Measurements from ENCODE around the gene HHIPL1. TPM values are rescaled to one million over a fixed set of nuclear protein-coding genes. Genes with fewer than 3 reads are reported as not detected.
A peak's percentile ranks its signal among the peaks of the same experiment; 100 is the strongest.

Gene HHIPL1
- total and polyA plus RNA-seq, 2 donors (not counting 3 experiments of a cell fraction or from before 2014, with no cell fraction given): 1.3 to 2.1 TPM

- ChIA-PET POLR2A (interaction anchor here (0.6 kb wide), 1 partner anchor 287 kb away, joined by 4 read pairs; no protein-coding TSS in a partner anchor), CTCF (interaction anchor here (0.6 to 4.5 kb wide), 14 partner anchors 39 to 263 kb away, joined by 3 to 27 read pairs (median 4); no protein-coding TSS in a partner anchor)
- no peak overlapping the region for H3K9ac ChIP-seq (replicated peaks; ENCODE audit: extremely low read depth, insufficient read depth, low read length)
- DNase-seq (ENCODE audit: low read depth, low spot score) (no peak), FAIRE-seq (no peak)
- H3K4me3 ChIP-seq (replicated peaks in 1 of 3; ENCODE audit: insufficient read depth in 1 of 3, low read depth in 1 of 3, low read length in 3 of 3): peak overlapping the region; percentile 15 to 51 (median 15)
- intact Hi-C loops (cut with micrococcal nuclease): loop anchor here (1.0 to 5.0 kb wide), 5 partner anchors 48 to 286 kb away; partner anchors contain the start of genes CCNK and EML1
- dilution Hi-C loops (cut with MboI; ENCODE audit: extremely low pct_ligation_motif_present, low sequenced_read_pairs): no loop called here
- peak overlapping the region; percentile 63 for H2AFZ ChIP-seq (ENCODE audit: low read depth, low read length)
- H4K20me1 ChIP-seq (replicated peaks; ENCODE audit: control insufficient read depth, extremely low read depth, insufficient read depth, low read length): no peaks in the 10 kb centered on the region
- no peaks in the 10 kb centered on the region for H3K36me3 ChIP-seq (ENCODE audit: control insufficient read depth in 2 of 2, extremely low read depth in 1 of 2, insufficient read depth in 2 of 2, low read length in 2 of 2)
- H3K4me1 ChIP-seq (ENCODE audit: control insufficient read depth, extremely low read depth, insufficient read depth, low read length): peaks cover 8% of the 10 kb centered on the region
- no peak overlapping the region for H3K27ac ChIP-seq (ENCODE audit: insufficient read depth, low read depth, low read length)
- H3K9me1 ChIP-seq (replicated peaks; ENCODE audit: control insufficient read depth, extremely low read depth, insufficient read depth, low read length): no peaks in the 10 kb centered on the region
- H3K27me3 ChIP-seq (ENCODE audit: control insufficient read depth in 2 of 2, insufficient read depth in 2 of 2, low read length in 2 of 2): peaks cover 5 to 11% of the 10 kb centered on the region in 2 experiments
- no peaks in the 10 kb centered on the region for H3K79me2 ChIP-seq (ENCODE audit: control insufficient read depth, insufficient read depth, low read length)
- H3K4me2 ChIP-seq (ENCODE audit: insufficient read depth, low read length): peak overlapping the region; percentile 15
- no TSS peak for BruUV-seq (replicated peaks)
- TF ChIP-seq EZH2 (IDR thresholded peaks at IDR 0.05; ENCODE audit: borderline replicate concordance, low read depth, low read length, severe bottlenecking): no peak
- no peak for TF ChIP-seq POLR2A (IDR thresholded peaks at IDR 0.05; ENCODE audit: low read depth, low read length)
- TF ChIP-seq FOS (IDR thresholded peaks at IDR 0.05; ENCODE audit: borderline replicate concordance, insufficient read depth, low read length): no peak
- TF ChIP-seq, protein P1, sequence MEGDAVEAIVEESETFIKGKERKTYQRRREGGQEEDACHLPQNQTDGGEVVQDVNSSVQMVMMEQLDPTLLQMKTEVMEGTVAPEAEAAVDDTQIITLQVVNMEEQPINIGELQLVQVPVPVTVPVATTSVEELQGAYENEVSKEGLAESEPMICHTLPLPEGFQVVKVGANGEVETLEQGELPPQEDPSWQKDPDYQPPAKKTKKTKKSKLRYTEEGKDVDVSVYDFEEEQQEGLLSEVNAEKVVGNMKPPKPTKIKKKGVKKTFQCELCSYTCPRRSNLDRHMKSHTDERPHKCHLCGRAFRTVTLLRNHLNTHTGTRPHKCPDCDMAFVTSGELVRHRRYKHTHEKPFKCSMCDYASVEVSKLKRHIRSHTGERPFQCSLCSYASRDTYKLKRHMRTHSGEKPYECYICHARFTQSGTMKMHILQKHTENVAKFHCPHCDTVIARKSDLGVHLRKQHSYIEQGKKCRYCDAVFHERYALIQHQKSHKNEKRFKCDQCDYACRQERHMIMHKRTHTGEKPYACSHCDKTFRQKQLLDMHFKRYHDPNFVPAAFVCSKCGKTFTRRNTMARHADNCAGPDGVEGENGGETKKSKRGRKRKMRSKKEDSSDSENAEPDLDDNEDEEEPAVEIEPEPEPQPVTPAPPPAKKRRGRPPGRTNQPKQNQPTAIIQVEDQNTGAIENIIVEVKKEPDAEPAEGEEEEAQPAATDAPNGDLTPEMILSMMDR (IDR thresholded peaks at IDR 0.05; ENCODE audit: extremely low read depth in 1 of 2, insufficient read depth in 1 of 2, low read depth in 1 of 2, low read length in 2 of 2): no peak
- no peak for TF ChIP-seq GATA2 (IDR thresholded peaks at IDR 0.05; ENCODE audit: insufficient read depth, insufficient read length, low read depth, low read length)
- TF ChIP-seq MAX (IDR thresholded peaks at IDR 0.05; ENCODE audit: insufficient read depth, insufficient read length): no peak
- TF ChIP-seq POLR2AphosphoS5 (IDR thresholded peaks at IDR 0.05; ENCODE audit: insufficient read depth, low read depth, low read length): no peak
- no peak for TF ChIP-seq MYC (IDR thresholded peaks at IDR 0.05; ENCODE audit: low read depth, low read length)
- TF ChIP-seq JUN (IDR thresholded peaks at IDR 0.05; ENCODE audit: borderline replicate concordance, insufficient read depth, insufficient read length, low read depth): no peak
- no peaks in the 10 kb centered on the region for H3K9me3 ChIP-seq (replicated peaks; ENCODE audit: control insufficient read depth, insufficient read depth, low read length)
Observed at GRCh38 chr14:99684410-99684934, 39.5 kb downstream of the HHIPL1 start.

All from endothelial cell of umbilical vein (primary cell).